Colon (tissue), 2 donors: ENCODE measurements around the gene SVIL.
"Not testable (repeated sequence)": the region's sequence is repeated elsewhere in the genome, so short reads cannot be mapped to it uniquely, and the experiment has no call there.

Experiments
- FAIRE-seq: peaks from 2 replicates; lab custom pipeline; 2012; peaks lifted over from hg19 to GRCh38; lab: Jason Lieb, UNC
- donor health status: control.
- donor health status: control.

Gene SVIL

DNA sequence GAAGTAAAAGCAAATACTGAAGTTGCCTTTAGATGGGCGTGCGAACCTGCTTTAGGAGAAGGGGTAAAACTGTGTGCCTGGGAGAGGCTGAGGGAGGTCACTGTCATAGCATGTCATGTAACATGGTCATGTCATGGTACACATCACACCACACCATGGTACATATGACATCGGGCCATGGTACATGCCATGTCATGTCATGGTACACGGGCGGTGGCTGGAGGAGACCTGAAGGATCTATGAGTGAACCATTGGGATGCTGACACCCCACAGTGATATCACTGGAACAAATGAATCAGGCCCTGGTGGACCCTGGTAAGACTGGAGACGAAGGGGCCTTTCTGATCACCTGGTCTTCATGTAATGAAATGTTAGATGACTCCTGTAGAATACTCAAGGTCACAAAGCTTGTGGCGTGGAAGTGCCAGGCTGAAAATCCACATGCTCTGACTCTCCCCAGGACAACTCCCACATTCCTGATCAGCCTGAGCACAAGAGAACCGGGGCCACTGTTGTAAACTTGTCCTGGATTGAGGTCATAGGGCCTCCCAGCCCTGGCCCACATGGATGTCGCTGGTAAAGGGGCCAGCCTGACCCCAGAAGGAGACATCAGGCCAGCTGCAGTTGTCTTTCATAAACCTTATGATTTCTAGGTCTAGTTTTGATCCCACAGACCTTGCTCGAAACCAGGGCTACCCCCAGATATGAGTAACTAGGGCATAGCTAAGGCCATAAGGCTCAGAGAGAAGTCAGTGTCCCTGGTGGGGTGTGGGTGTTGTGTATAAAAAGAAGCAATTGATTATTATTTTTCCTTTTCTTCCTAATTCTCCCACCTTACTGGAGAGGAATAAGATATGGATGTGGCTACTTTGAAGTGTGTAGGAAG lies 60.3 kb downstream of the SVIL start:
- FAIRE-seq, result not testable (repeated sequence)

DNA sequence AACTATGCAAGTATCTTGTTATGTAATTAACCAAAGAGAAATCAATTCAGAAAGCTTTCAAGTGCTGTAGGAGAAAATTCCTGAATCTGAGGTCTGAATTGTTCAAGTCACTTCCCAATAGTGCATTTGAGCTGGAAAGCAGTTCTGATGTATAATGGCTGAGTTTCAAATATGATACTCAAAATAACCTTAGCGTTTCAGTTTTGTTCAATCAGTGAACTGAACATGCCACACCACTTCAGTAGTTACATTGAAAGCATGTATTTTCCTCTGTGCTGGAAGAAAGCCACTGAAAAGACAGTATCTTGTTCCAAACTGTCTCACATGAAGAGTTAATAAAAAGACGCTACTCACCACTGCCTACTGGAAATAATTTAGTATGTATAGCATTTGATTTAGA lies 64.5 kb downstream of the SVIL start:
- not testable (repeated sequence) for FAIRE-seq

DNA sequence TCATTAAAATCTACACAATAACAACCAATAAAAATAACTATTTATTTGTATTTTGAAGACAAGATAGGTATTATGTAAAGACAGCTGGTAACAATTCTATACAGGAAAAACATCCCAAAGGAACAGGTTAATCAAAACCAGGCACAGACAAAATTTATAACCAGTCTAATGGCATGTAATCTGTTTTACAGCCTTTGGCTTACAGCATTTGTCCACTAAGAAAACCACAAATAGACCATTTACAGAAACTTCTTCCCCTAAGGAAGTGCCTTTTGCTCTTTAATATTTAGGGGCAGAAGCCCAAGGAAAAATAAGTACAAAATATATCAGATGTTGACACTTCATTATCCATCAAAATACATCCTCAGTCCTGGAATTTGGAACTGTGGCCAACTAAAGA lies 65.0 kb downstream of the SVIL start:
- no peak for FAIRE-seq

DNA sequence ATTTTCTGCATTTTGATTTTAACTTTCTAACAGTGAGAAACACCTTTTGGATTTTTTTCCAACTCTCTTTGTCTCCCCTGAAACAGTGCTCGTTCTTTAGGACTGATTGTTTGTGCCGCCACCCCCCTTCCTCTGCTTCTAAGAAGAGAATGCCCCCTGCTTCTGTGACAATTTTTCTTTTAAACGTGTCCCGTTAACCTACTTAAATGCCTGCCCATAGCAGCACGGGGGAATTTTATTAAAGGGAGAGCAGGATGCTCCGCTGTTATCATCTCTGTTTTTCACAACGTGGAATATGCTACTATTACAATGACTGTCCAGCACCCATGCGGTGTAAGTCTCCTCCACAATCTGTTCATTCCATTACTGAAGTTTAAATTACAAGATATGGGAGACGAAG lies 67.8 kb downstream of the SVIL start:
- FAIRE-seq, result no peak

DNA sequence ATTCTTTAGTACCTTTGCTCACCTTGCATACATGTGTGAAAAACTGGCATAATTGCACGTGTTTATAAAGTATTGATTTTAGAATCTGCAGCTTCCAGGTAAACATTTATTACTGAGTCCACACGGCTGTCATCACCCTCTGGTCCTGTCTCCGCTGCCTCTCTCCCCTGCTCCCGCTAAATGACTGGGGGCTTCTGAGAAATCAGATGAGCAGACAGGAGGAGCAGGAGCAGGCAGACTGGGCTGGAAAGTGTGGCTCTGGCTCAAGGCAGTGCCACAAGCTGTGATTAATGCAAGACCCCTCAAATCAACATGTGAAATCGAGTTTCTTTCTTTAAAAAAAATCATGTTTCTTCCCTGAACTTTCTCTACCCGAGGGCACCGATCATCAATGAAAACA lies 68.6 kb downstream of the SVIL start:
- not testable (repeated sequence) for FAIRE-seq

DNA sequence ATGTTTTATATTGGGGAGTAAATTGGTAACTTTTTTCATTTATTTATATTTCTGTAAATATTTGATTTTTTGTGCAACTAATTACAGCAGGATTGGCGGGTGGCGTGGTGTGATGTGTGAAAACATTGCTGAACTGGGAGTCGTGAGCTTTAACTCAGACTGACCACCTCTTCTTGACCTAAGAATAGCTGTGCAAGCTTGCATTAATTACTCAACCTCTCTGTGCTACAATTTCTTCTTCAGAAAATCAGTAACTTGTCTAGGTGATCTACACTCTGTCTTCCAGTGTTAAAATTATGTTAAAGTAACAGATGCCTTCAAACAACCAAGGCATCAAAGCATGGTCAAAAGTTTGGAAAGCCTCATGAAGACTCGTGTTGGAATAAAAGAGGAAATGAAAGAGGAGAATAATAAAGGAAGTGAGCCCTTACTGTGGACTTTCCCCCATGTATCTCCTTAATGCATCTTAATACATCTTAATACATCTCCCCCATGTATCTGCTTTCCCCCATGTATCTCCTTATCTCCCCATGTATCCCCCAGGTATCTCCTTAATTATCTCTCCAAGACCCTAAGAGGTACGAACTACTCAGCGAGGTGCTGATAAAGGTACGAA lies 71.2 kb downstream of the SVIL start:
- FAIRE-seq, result no peak

DNA sequence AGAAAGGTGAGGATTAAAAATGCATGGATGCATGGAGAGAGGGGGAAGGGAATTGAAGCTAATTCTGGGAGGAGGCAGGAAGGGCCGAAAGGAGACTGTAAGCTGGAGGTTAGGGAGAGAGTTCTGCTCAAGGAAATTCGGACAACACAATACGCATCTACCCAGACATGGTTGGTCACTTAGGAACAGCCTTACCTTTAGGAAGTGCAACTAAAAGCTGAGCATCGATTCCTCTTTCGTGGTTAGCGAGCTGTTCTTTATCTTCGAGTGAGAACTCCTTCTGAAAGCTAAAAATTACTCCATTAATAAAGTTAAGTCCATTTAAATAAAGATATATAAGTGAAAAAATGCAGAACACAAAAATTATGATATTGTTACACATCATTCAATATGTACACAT lies 71.8 kb downstream of the SVIL start:
- FAIRE-seq, result not testable (repeated sequence)

DNA sequence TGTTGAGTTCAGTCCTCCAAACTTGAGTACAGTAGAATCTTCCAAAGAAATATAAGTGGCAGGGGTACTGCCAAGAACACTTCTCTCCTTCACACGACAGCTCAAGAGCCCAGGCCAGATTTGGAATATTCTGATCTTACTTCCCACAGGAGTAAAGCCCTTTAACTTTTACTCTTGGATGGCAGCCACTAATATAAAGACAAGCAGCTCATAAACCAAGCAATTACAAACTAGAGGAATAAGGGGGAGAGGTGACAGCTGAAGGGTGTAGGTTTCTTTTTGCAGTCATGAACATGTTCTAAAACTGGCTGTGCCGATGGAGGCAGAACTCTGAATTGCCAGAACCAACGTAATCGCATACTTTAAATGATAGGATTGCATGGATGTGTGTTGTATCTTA lies 74.8 kb downstream of the SVIL start:
- no peak for FAIRE-seq

DNA sequence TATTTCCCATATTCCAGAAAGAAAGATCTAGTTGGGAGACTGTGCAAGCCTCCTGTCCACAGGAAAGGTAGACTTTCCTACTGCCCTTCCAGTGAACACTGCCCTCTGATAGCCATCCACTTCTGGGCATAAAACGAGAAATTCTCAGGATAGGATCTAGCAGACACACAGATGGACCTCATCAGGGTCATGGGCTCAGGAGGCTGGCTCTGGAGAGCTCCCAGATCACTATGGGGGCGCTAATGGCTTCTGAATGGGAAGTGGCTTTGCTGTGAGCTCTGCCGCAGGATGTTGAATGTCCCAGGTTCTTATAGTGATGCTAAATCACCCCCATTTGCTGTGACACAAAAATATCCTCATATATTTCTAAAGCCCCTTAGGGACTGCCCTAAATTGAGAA lies 77.1 kb downstream of the SVIL start:
- FAIRE-seq, result no peak

DNA sequence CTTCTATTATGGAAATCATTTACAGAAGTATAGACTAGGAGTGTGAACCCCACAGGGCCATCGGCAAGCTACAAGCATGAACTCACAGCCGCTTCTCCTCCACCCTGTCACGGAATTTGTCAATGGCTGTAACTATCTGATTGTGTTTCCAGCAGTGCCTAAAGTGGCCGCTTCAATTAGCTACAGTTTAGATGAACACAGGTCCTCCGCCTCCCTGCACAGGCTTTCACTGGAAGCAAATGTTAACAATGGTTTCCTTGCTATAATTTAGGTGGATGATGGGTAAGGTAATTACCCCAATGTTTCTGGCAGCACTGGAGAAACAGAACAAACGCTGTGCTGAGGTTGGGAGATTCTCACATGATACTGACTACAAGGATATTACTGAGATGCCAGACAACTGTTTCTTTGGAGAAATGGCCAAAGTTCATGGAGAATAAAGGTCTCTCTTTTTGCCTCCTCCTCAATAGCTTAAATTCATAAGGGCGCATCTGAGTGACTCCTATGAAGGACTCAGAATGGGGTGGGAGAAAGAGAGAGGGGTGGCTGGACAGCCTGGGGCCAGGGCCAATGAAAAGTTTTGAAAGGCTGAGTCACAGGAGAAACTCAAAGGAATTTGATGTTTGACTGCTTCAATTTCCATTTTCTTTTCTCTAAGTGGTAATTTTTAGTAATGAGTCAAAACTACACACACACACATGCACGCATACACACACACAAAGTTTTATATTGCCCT lies 78.9 kb downstream of the SVIL start:
- no peak for FAIRE-seq

DNA sequence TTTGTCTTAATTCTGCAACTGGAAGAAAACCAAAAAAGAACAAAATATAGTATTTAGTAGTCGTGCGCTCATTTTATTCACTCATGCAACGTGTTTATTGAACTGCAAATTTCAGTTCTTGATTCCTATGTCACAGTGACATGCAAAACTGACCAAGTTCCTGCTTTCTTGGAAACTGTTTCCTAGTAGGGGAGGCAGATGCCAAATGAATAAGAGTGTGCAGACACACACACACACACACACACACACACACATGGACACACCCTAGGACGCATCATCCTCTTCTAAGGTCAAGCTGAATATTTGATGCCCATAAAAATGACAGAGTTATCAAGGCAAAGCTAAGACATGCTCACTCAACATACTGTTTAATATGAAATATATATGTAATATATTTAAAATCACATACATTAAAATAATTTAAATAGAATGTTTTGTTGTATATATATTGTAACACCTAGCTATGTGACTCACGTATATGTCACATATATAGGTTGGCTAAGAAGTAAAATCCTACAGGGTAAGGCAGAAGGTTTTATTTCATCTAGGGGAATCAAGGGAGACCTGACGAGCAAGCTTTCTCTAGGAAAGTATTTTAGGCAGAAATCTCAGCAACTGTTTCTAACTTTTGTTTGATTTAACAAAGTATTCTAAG lies 79.6 kb downstream of the SVIL start:
- FAIRE-seq, result no peak

DNA sequence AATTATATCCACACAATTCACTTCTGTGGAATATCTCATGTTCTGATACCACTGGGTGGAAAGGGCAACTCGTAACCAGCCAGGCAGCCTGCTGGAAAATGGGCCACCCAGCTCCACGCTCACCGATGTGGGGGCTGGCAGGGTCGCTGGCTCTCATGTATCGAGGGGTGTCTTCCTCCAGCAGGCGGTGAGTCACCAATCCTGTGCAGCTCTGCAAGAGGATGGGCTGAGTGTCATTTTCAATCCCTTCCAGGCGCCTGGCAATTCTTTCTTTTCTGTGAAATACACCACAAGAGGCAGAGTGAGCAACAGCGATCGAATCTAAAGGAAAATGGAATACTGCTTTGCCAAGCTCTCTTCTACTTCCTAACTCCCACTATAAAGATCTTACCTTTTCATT lies 80.1 kb downstream of the SVIL start:
- FAIRE-seq, result no peak

DNA sequence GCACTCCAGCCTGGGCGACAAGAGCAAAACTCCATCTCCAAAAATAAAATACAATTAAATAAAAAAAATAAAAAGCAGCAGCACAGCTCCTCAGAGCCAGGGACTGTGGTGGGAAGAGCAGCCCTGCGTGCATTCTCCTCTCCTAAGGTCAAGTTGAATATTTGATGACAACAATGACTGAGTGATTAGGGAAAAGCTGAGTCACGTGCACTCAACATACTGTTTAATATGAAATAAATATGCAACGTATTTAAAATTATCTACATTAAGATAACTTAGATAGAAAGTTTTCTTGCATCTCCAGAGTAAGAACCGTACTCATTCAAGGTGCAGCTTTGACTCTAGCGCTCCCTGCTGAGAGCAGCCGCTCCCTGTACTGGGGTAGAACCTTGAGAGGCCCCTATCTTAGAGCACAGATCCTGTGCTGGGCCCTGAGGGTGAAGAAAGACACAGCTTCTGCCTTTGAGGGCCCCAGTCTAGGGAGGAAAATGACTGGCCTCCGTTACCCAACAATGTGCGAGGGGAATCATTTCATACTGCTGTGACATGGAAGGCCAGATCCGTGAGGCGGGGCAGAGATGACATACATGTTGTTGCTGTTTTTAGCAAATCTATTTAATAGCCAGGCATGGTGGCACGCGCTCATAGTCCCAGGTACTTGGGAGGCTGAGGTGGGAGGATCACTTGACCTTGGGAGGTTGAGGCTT lies 81.1 kb downstream of the SVIL start:
- FAIRE-seq, result no peak

DNA sequence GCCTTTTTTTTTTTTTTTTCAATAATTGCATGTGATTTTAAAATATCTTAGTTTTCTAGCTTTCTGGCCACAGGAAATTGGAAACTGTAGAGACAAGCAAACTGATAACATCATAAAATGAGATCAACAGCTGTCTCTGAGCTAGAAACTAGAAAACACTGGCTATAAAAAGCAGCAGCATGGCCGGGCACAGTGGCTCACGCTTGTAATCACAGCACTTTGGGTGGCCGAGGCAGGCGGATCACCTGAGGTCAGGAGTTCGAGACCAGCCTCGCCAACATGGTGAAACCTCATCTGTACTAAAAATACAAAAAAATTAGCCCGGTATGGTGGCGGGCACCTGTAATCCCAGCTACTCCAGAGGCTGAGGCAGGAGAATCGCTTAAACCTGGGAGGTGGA lies 81.7 kb downstream of the SVIL start:
- not testable (repeated sequence) for FAIRE-seq

DNA sequence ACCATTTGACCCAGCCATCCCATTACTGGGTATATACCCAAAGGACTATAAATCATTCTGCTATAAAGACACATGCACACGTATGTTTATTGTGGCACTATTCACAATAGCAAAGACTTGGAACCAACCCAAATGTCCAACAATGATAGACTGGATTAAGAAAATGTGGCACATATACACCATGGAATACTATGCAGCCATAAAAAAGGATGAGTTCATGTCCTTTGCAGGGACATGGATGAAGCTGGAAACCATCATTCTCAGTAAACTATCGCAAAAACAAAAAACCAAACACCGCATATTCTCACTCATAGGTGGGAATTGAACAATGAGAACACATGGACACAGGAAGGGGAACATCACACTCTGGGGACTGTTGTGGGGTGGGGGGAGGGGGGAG lies 85.3 kb downstream of the SVIL start:
- FAIRE-seq, result not testable (repeated sequence)

DNA sequence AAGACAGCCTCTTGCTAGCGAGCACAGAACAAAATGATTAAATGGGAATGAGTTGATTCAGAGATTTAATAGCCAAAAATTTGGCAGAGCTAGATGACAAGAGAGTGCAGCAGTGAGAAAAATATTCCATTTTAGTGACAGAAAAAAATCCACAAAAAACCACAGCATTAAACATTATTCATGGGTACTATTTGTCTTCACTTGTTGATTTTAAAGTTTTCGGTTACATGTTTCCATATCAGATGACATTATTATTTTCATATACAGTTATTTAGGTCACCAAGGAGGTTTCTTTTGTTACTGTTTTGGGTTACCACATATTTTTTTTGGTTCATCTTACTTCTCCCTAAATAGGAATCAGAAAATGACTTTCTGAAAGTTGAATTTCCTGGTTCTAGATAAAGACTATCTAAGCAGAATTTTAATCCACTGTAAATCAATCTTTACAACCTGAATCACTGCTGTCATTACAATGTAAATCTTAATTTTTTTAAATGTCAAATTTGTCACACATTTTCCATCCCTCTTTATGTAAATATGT lies 87.9 kb downstream of the SVIL start:
- FAIRE-seq, result no peak

DNA sequence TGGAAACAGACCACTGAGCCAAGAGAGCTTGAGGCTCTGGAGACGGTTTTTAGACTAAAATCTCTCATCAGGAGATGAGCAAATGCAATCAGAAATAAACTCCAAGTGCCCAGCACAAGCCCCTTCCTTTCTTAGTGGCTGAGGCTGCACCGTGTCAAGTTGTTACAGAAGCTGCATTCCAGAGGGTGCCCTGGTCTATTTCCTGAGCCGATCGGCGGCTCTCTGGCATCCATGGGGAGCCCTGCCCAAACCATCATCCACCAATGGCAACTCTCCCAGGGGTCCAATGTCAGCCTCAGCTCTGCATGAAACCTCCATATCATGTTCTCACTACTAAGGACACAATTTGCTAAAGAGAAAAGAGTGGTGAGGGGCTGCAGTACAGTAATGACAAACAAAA lies 89.6 kb downstream of the SVIL start:
- FAIRE-seq, result no peak

DNA sequence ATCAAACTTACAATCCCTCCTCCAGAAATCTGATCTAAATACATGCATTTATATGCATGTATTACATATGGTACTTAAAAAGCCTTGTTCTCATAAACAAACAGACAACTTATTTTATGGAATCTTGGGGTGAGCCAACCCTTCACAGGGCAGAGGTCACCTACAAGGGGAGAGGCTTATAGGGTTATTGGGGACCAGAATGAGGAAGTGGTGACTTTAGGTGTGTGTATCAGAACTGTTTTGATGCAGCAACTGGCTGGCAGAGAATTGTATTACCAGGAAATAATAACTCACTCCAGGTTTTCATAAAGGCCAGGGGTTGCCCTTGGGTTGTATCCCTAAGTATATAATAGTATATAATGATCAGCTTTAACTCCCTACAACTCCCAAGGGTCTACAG lies 91.1 kb downstream of the SVIL start:
- no peak for FAIRE-seq

DNA sequence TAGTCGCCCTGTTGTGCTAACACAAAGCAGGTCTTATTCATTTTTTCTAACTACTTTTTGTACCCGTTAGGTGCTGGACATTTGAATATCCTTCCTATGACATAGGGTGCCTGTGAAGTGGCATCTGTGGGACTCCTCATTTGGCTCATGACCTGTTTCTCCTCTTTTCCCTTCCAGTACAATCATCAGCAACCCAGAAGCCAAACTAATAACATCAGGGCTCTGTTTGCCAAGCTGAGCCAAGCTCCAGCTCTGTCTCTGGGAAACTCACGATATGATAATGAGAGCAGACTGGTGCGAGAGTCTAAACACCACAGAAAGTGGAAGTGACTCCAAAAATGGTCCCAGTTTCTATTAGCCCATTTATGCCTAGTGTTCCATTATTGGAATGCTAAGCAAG lies 92.0 kb downstream of the SVIL start:
- no peak for FAIRE-seq

DNA sequence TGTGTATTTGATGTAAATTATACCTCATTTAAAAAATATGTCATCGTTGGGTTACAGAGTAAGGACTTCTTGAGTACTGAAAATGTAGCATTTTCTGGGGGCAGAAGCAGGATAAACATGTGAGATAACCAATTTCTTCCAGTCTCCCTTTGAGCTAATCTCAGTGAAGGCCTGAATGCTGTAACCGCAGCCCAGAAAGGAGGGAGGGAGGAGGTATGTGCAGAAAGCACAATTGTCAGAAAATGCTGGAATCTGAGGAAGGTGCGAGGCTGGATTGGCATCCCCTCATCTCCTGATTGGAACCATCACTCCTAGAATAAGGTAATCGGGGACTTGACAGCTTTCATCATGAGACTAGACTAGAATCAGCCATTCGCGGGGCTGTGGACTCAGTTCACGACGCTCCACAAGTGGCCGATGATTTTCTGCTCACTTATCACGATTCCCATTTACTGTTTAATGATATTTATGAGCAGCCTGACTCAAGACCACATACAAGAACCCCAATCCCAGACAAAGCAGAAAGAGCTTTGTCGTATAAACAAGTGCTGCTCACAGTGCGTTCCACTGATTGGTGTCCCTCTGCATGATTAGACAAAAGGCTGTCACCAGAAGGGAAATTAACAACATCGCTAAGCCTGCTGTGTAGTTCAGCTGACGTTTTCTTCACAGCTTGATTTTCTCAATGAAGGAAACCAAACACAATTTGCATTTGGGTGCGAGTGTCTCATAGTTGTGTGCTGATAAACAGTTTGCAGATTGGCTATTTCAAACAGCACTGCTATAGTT lies 93.2 kb downstream of the SVIL start:
- FAIRE-seq, result no peak

DNA sequence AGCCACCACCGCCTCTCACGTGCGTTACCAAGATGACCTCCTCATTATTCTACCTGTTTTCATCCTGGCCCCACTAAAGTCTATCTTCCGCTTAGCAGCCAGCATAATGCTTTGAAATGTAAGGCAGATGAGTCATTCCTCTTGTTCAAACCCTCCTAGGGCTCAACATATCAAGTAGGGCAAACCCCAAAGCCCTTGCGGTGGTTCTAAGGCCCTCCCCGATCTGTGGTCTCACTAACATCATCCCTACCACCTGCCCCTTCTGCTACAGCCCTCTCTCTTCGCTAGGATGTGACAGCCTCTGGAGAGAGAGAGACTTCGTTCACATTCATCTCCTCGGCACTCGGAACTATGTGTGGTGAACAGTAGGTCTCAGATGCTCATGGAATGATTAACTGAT lies 94.8 kb downstream of the SVIL start:
- no peak for FAIRE-seq
